Heart right ventricle (tissue), 16 donors: ENCODE measurements around the gene ENTPD8. TPM values are rescaled to one million over a fixed set of nuclear protein-coding genes. Genes with fewer than 3 reads are reported as not detected.

ENCODE experiments used
- ATAC-seq, 8 donors: fragments of 200-7000 bp; cut with Tn5 transposase; one replicate each; pipeline ENCODE4 v1.9.1; 2020; ENCODE audit warnings: mild to moderate bottlenecking in 8 of 8, moderate library complexity in 8 of 8, moderate number of reproducible peaks in 1 of 8
- DNase-seq, 2 donors: peaks; one replicate each; pipeline ENCODE4 v3.0.0-alpha.2; 2020
- H3K27ac ChIP-seq, 10 donors: fragments of 200-600 bp; sonication (generic) in 2 of 10; one replicate each; pipeline versions ENCODE4 v1.5.0 to v1.8.0; 2020 to 2022; ENCODE audit warnings: mild to moderate bottlenecking in 3 of 10
- H3K27me3 ChIP-seq, 7 donors: fragments of 200-600 bp; one replicate each; pipeline ENCODE4 v1.8.0; 2021 to 2022; ENCODE audit warnings: mild to moderate bottlenecking in 2 of 7
- H3K36me3 ChIP-seq, 9 donors: fragments of 200-600 bp; sonication (generic) in 1 of 9; one replicate each; pipeline versions ENCODE4 v1.5.0 to v1.8.0; 2020 to 2022; ENCODE audit warnings: mild to moderate bottlenecking in 2 of 9
- H3K4me1 ChIP-seq, 9 donors: fragments of 200-600 bp; sonication (generic) in 1 of 9; one replicate each; pipeline versions ENCODE4 v1.5.0 to v1.8.0; 2020 to 2022; ENCODE audit warnings: mild to moderate bottlenecking in 4 of 9
- H3K4me3 ChIP-seq, 10 donors: fragments of 200-600 bp; sonication (generic) in 2 of 10; one replicate each; pipeline versions ENCODE4 v1.5.0 to v1.8.0; 2020 to 2022; ENCODE audit warnings: mild to moderate bottlenecking in 7 of 10, moderate library complexity in 2 of 10
- H3K9me3 ChIP-seq, 11 donors: fragments of 200-600 bp in 10 of 11; sonication (generic) in 2 of 11; one replicate each; pipeline versions ENCODE4 v1.5.0 to v1.8.0; 2013 to 2022; ENCODE audit warnings: mild to moderate bottlenecking in 2 of 11, control low read depth in 1 of 11, moderate library complexity in 1 of 11
- CTCF ChIP-seq, 9 donors: fragments of 200-600 bp; sonication (generic) in 2 of 9; IDR thresholded peaks; one replicate each; pipeline versions ENCODE4 v1.5.0 to v1.8.0; 2021 to 2022; ENCODE audit warnings: antibody characterized with exemption in 9 of 9, mild to moderate bottlenecking in 5 of 9, moderate library complexity in 1 of 9
- WGBS, 2 donors: extraction: QIAGEN DNeasy Blood & Tissue Kit; methylation state at CpG; one replicate each; pipeline ENCODE4 v1.1.7; 2013; ENCODE audit warnings: inconsistent platforms in 1 of 2; 5-methylcytosine and 5-hydroxymethylcytosine counted together
- intact Hi-C, 10 donors: fragments of 100-400 bp; cut with DNase I; formaldehyde crosslinking; loops; one replicate each; pipeline versions ENCODE4 v1.11.1 to v1.14.2; 2022
- polyA plus RNA-seq, 2 donors: library from polyadenylated mRNA; stranded (reverse); fragments of 200-250 nt; gene quantifications; one replicate each; pipeline ENCODE4 v1.2.3, GENCODE V29; 2013
- total RNA-seq, 10 donors: library from RNA; stranded (reverse); fragmentation: NEBNext Ultra II Directional in 3 of 10; extraction: Animal tissue kit (Norgen Biotek cat#: 25700) in 3 of 10; gene quantifications; one replicate each; pipeline versions ENCODE4 v1.2.1 to v1.2.4, GENCODE V29; 2021 to 2023
- donor health status: Arrhythmogenic right ventricular cardiomyopathy.
- donor health status: ischemic (EF 13 %, LVEDD 7.1; RV severe dilation, severe dysfunction).
- donor health status: healthy with polysubstance abuse.
- donor health status: DM: no; HTN: yes; CAD: no.
- donor health status: DM: no; HTN: no; CAD: no.
- donor health status: ischemic (EF 25% LVEDD 6.9; RV normal size, moderate dysfunction).
- donor health status: ischemic (EF 25% LVEDD 5.7; RV mildly dilated, moderate dysfunction).
- donor health status: healthy.
- donor health status: DM: yes; HTN: yes; CAD: no.
- donor health status: Ischemic cardiomyopathy.
- donor health status: ischemic (EF 35%, LVEDD 5.7; RV mildly dilated, moderate dysfunction).
- donor health status: nonischemic (EF 11% LVEDD 7.7; RV severe dilation, severe dysfunction).
- donor health status: DM: yes; HTN: yes; CAD: no.
- donor health status: PGD.
- donor health status: ischemic (EF 29% LVEDD 5.4; RV normal size, mild dysfunction).
- donor health status: nonischemic (EF 23%, LVEDD 6.1; RV moderate dilation, normal function).

ENTPD8 gene
- total and polyA plus RNA-seq, 12 donors = 0.03 to 0.15 TPM; not detected in 10

DNA sequence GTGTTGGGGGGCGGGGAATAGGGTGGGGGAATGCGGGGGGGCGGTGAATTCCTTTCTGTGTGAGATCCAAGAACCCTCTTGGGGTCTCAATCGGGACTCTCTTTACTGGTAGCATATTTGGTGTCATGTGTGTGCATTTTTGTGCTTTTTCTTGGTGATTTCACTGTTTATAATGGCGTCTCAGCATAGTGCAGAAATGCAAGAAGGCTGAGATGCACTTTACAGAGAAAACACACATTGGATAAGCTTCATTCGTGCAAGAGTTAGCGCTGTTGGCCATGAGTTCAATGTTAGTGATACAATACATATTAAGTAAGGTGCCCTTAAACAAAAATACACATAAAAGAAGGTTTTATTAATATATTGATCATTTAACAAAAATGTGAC lies 771 bp upstream of the ENTPD8 start:
- DNase-seq = no peak
- H3K4me1 ChIP-seq = peaks cover 0 to 26% (median 5%) of the 10 kb centered on the region in 9 donors
- peaks cover 0 to 3% (median 0%) of the 10 kb centered on the region in 11 donors for H3K9me3 ChIP-seq
- intact Hi-C loops = loop anchor here in 1 of 10 donors (10.0 kb wide), 1 partner anchor 147 kb away; no protein-coding TSS in a partner anchor
- H3K27ac ChIP-seq = no peak overlapping the region
- H3K36me3 ChIP-seq = no peaks in the 10 kb centered on the region
- 22 to 23% methylated on average over 5 to 7 of the region's 7 CpGs for WGBS, 2 donors
- no peak for ATAC-seq
- H3K4me3 ChIP-seq = peak overlapping the region in 6 of 10 donors; percentile 17 to 48 (median 42)
- no peak for TF ChIP-seq CTCF (IDR thresholded peaks at IDR 0.05)
- H3K27me3 ChIP-seq = peaks cover 0 to 41% (median 22%) of the 10 kb centered on the region in 7 donors

DNA sequence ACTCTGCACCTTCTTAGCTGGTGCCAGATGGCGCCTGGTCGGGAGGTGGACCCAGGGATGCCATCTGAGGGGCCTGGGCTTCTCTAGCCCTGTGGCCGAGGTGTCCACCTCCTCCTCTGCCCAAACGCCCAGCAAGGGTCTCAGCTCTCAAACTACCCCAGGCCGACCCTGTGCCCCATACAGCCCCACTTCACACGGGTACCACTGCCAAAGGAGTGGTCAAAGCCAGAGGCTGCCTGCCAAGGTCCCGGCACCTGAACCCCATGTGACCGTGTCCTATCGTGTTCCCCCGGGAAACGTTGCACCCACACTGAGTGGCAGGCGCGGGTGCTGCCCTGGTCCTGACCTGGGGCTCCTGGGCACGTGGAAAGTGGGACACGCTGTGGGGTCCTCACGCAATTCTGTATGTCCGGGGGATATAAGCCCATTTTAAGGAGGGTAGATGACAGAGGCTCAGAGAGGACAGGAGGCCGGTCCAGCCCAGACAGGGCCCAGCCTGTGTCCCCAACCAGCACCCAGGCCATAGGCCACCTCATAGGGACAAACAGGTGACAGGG lies 1.9 kb downstream of the ENTPD8 start:
- TF ChIP-seq CTCF (IDR thresholded peaks at IDR 0.05) = no peak
- no peak overlapping the region for H3K4me3 ChIP-seq
- no peaks in the 10 kb centered on the region for H3K36me3 ChIP-seq
- ATAC-seq (peak in 1 of 8 donors; percentile 12), DNase-seq (peak in 1 of 2 donors; percentile 8)
- intact Hi-C loops = loop anchor here in 2 of 10 donors (5.0 to 10.0 kb wide), 2 partner anchors 83 to 86 kb away; no protein-coding TSS in a partner anchor
- peaks cover 0 to 17% (median 5%) of the 10 kb centered on the region in 9 donors for H3K4me1 ChIP-seq
- H3K27ac ChIP-seq = no peak overlapping the region
- peaks cover 0 to 3% (median 0%) of the 10 kb centered on the region in 11 donors for H3K9me3 ChIP-seq
- peaks cover 0 to 41% (median 22%) of the 10 kb centered on the region in 7 donors for H3K27me3 ChIP-seq
- 62 to 63% methylated on average over 18 of the region's 18 CpGs for WGBS, 2 donors

DNA sequence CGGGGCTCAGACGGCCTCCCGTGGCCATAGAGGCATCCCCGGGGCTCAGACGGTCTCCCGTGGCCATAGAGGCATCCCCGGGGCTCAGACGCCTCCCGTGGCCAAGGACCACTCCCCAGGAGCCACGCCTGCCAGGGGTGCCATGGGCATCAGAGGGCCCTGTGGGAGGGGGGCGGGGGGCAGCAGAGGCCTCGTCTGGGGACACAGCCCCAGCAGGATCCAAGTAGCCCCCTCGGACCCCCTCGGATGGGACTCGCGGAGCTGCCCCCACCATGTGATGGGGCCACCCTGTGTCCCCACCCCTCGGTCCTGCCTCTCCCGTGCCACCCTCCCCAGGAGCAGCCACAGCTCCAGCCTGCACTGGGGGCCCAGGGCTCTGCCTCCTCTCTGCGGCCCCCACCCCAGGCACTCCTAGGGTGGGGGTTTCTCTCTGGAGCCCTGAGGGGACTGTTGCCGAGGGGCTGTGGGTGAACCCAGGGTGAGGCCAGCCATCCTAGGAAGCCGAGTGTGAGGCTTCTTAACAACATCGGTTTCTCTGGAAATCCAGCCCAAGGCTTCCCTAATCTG lies 2.5 kb downstream of the ENTPD8 start:
- no peak for TF ChIP-seq CTCF (IDR thresholded peaks at IDR 0.05)
- WGBS, 2 donors = 83% methylated on average over 22 of the region's 22 CpGs
- intact Hi-C loops = loop anchor here in 2 of 10 donors (5.0 to 10.0 kb wide), 2 partner anchors 84 to 86 kb away; no protein-coding TSS in a partner anchor
- no peak for ATAC-seq
- Histone ChIP-seq H3K27ac (no peak overlapping the region), H3K27me3 (peaks cover 0 to 35% (median 22%) of the 10 kb centered on the region in 7 donors), H3K4me1 (peaks cover 0 to 17% (median 5%) of the 10 kb centered on the region in 9 donors), H3K9me3 (peaks cover 0 to 3% (median 0%) of the 10 kb centered on the region in 11 donors), H3K4me3 (no peak overlapping the region), H3K36me3 (no peaks in the 10 kb centered on the region)
- DNase-seq = no peak

DNA sequence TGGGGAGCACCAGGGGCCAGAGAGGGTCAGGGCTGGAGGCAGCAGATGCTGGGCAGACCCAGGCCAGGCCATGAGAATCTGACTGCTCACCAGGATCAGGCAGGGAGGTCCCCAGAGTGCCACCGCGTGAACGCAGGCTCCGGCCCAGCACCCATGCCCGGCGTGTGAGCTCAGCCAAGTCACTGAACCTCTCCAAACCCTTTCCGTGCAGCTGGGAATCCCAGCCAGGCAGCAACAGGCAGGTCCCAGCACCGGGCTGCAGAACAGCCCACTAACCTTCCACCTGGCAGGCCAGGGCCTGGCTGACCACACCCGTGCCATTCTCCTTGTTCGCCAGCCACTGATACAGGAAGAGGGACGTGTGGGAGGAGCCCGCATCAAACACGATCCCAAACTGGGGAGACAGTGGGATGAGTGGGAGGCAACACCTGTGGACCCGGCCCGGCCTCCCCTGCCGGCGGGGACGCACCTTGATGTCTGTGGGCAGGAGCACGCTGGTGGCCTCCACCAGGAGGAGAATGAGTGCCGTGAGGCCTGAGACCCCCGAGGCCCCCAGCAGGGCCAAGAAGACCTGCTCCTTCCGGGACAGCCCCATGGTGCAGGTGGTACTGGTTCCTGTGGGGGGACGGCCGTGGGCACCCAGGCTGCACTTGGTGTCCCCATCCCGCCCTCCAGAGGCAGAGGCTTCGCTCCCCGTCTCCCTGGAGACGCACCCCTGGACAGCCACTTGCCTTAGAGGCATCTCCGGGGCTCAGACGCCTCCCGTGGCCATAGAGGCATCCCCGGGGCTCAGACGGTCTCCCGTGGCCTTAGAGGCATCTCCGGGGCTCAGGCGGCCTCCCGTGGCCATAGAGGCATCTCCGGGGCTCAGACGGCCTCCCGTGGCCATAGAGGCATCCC lies 3.2 kb downstream of the ENTPD8 start:
- peaks cover 0 to 17% (median 5%) of the 10 kb centered on the region in 9 donors for H3K4me1 ChIP-seq
- H3K27ac ChIP-seq = no peak overlapping the region
- intact Hi-C loops = loop anchor here in 2 of 10 donors (5.0 to 10.0 kb wide), 2 partner anchors 84 to 87 kb away; no protein-coding TSS in a partner anchor
- H3K9me3 ChIP-seq = peaks cover 0 to 3% (median 0%) of the 10 kb centered on the region in 11 donors
- no peak for ATAC-seq
- no peaks in the 10 kb centered on the region for H3K36me3 ChIP-seq
- peaks cover 0 to 28% (median 17%) of the 10 kb centered on the region in 7 donors for H3K27me3 ChIP-seq
- 81 to 83% methylated on average over 40 of the region's 40 CpGs for WGBS, 2 donors
- peak in 1 of 2 donors; percentile 9 for DNase-seq
- H3K4me3 ChIP-seq = no peak overlapping the region
- TF ChIP-seq CTCF (IDR thresholded peaks at IDR 0.05) = no peak
